GM23338 (cell line): Measurements from ENCODE around the gene FBXW7. TPM values are rescaled to one million over a fixed set of nuclear protein-coding genes. Genes with fewer than 3 reads are reported as not detected.

ENCODE experiments used
- ATAC-seq: fragments of 200-7000 bp; cut with Tn5 transposase; 3 replicates; pipeline ENCODE4 v1.9.1; 2020
- DNase-seq: peaks from one replicate; pipeline ENCODE4 v3.0.0-alpha.2; 2015; ENCODE audit warnings: low spot score
- H2AFZ ChIP-seq: fragments of 200-600 bp; sonication (generic); 2 replicates; pipeline ENCODE4 v1.8.0; 2016; ENCODE audit warnings: antibody characterized with exemption, mild to moderate bottlenecking, moderate library complexity
- H3F3A ChIP-seq: fragments of 200-600 bp; sonication (generic); replicated peaks from 2 replicates; pipeline ENCODE4 v1.8.0; 2017; ENCODE audit warnings: antibody characterized with exemption, mixed run types, low read depth
- H3K27ac ChIP-seq: fragments of 200-600 bp; sonication (generic); 2 replicates; pipeline ENCODE4 v1.6.1; 2016; ENCODE audit warnings: low read depth
- H3K27me3 ChIP-seq: fragments of 200-600 bp; sonication (generic); 2 replicates; pipeline ENCODE4 v1.8.0; 2016; ENCODE audit warnings: mild to moderate bottlenecking, mixed run types, moderate library complexity; ENCODE audit not compliant: insufficient read depth
- H3K36me3 ChIP-seq: fragments of 200-600 bp; sonication (generic); 2 replicates; pipeline ENCODE4 v1.8.0; 2016; ENCODE audit warnings: mild to moderate bottlenecking; ENCODE audit not compliant: insufficient read depth
- H3K4me1 ChIP-seq: fragments of 200-600 bp; sonication (generic); 2 replicates; pipeline ENCODE4 v1.8.0; 2016; ENCODE audit warnings: mild to moderate bottlenecking, moderate library complexity; ENCODE audit not compliant: insufficient read depth
- H3K4me2 ChIP-seq: fragments of 200-600 bp; sonication (generic); 2 replicates; pipeline ENCODE4 v1.7.1; 2017; ENCODE audit warnings: mixed run types
- H3K4me3 ChIP-seq: fragments of 200-600 bp; sonication (generic); 2 replicates; pipeline ENCODE4 v1.6.1; 2016; ENCODE audit warnings: mixed run types
- H3K79me2 ChIP-seq: fragments of 200-600 bp; sonication (generic); replicated peaks from 2 replicates; pipeline ENCODE4 v1.8.0; 2017; ENCODE audit warnings: mild to moderate bottlenecking; ENCODE audit not compliant: insufficient read depth
- H3K9me2 ChIP-seq: fragments of 200-600 bp; sonication (generic); 2 replicates; pipeline ENCODE4 v1.8.0; 2017; ENCODE audit not compliant: insufficient read depth
- H4K20me1 ChIP-seq: fragments of 200-600 bp; sonication (generic); replicated peaks from 2 replicates; pipeline ENCODE4 v1.8.0; 2017; ENCODE audit warnings: mild to moderate bottlenecking; ENCODE audit not compliant: insufficient read depth
- H3K27ac Mint-ChIP-seq: 2 replicates; pipeline ENCODE4 v1.8.0; 2020; ENCODE audit warnings: inconsistent platforms, mild to moderate bottlenecking, moderate library complexity, mixed read lengths
- H3K27me3 Mint-ChIP-seq: 3 replicates; pipeline ENCODE4 v1.8.0; 2022; ENCODE audit warnings: low read depth, mild to moderate bottlenecking, moderate library complexity, mixed read lengths, inconsistent platforms; ENCODE audit not compliant: insufficient read depth, poor library complexity
- H3K36me3 Mint-ChIP-seq: 3 replicates; pipeline ENCODE4 v1.8.0; 2021; ENCODE audit warnings: low read depth, mild to moderate bottlenecking, inconsistent platforms, moderate library complexity, mixed read lengths
- H3K4me1 Mint-ChIP-seq: 3 replicates; pipeline ENCODE4 v1.8.0; 2020; ENCODE audit warnings: mild to moderate bottlenecking, inconsistent platforms, mixed read lengths
- H3K4me3 Mint-ChIP-seq: 3 replicates; pipeline ENCODE4 v1.8.0; 2021; ENCODE audit warnings: moderate library complexity, mild to moderate bottlenecking, inconsistent platforms, mixed read lengths
- H3K9me3 Mint-ChIP-seq: 3 replicates; pipeline ENCODE4 v1.8.0; 2020; ENCODE audit warnings: moderate library complexity, mild to moderate bottlenecking, inconsistent platforms, mixed read lengths
- CREB1 ChIP-seq: fragments of 250-450 bp; sonication (Bioruptor Pico); IDR thresholded peaks from 2 replicates; pipeline ENCODE4 v1.5.0; 2020; ENCODE audit warnings: low read depth, mild to moderate bottlenecking, moderate library complexity
- CTCF ChIP-seq, 2 experiments: fragments of 200-600 bp in 1 of 2; sonication (generic) in 1 of 2; conservative IDR thresholded peaks; 2 replicates each; pipeline versions ENCODE4 v1.5.1 to v1.6.1; 2016 to 2017; ENCODE audit warnings: antibody characterized with exemption in 2 of 2, low read depth in 2 of 2, mild to moderate bottlenecking in 2 of 2, moderate library complexity in 1 of 2
- ETS1 ChIP-seq: IDR thresholded peaks from 2 replicates; pipeline ENCODE4 v1.6.1; 2016; ENCODE audit warnings: antibody characterized with exemption
- EZH2 ChIP-seq: fragments of 200-600 bp; sonication (generic); IDR thresholded peaks from one replicate; pipeline ENCODE4 v1.8.0; 2017; ENCODE audit warnings: antibody characterized with exemption, mild to moderate bottlenecking, low read depth; ENCODE audit not compliant: unreplicated experiment
- NANOG ChIP-seq: IDR thresholded peaks from 2 replicates; pipeline ENCODE4 v1.6.1; 2016; ENCODE audit warnings: antibody characterized with exemption, borderline replicate concordance
- POLR2AphosphoS5 ChIP-seq: IDR thresholded peaks from 2 replicates; pipeline ENCODE4 v1.6.1; 2016; ENCODE audit warnings: antibody characterized with exemption, low read depth
- STAT1 ChIP-seq: IDR thresholded peaks from one replicate; pipeline ENCODE4 v1.6.1; 2016; ENCODE audit warnings: antibody characterized with exemption; ENCODE audit not compliant: unreplicated experiment
- ZNF114 ChIP-seq: fragments of 250-450 bp; sonication (Bioruptor Pico); IDR thresholded peaks from 2 replicates; pipeline ENCODE4 v1.5.0; 2020; ENCODE audit warnings: mild to moderate bottlenecking, moderate library complexity
- ZNF331 ChIP-seq: fragments of 250-450 bp; sonication (Bioruptor Pico); IDR thresholded peaks from 2 replicates; pipeline ENCODE4 v1.5.0; 2020; ENCODE audit warnings: low read depth, mild to moderate bottlenecking, moderate library complexity
- ZNF462 ChIP-seq: fragments of 250-450 bp; sonication (Bioruptor Pico); IDR thresholded peaks from 2 replicates; pipeline ENCODE4 v1.5.0; 2020; ENCODE audit warnings: mild to moderate bottlenecking, moderate library complexity
- polyA plus RNA-seq: library from polyadenylated mRNA; unstranded; fragments of >200 nt; fragmentation: Nextera tagmentation; extraction: Ambion mirVana; gene quantifications from 2 replicates; pipeline ENCODE4 v1.2.1, GENCODE V29; 2016
- total RNA-seq: library from RNA; depleted of rRNA; stranded (reverse); fragments of >200 nt; shearing (Covaris generic); gene quantifications from 2 replicates; pipeline ENCODE4 v1.2.3, GENCODE V29; 2014

Gene FBXW7
- total and polyA plus RNA-seq, 2 experiments from 2014 or later: 25.8 to 34.7 TPM

GRCh38 chr4:152482211-152482610, 53.7 kb downstream of the FBXW7 start:
- ATAC-seq (no peak), DNase-seq (no peak)
- Mint-ChIP-seq H3K27ac (no peak overlapping the region), H3K9me3 (peaks cover 2% of the 10 kb centered on the region; the same call in 2 of the 3 replicates), H3K4me3 (no peak overlapping the region), H3K36me3 (peaks cover 15% of the 10 kb centered on the region), H3K27me3 (no peaks in the 10 kb centered on the region), H3K4me1 (peaks cover 9% of the 10 kb centered on the region; the same call in 2 of the 3 replicates)
- TF ChIP-seq POLR2AphosphoS5: no peak
- no peak for TF ChIP-seq CTCF (conservative IDR thresholded peaks at IDR 0.05; ENCODE audit: low read depth in 2 of 2)
- TF ChIP-seq ZNF114 (CRISPR knock-in tag): no peak
- Histone ChIP-seq H3K79me2 (peaks cover 73% of the 10 kb centered on the region), H3K9me2 (no peaks in the 10 kb centered on the region), H3K4me1 (no peaks in the 10 kb centered on the region), H4K20me1 (no peaks in the 10 kb centered on the region), H3K36me3 (no peaks in the 10 kb centered on the region), H3K27me3 (no peaks in the 10 kb centered on the region), H3K4me2 (no peak overlapping the region), H3K4me3 (no peak overlapping the region), H3K27ac (no peak overlapping the region), H2AFZ (no peak overlapping the region), H3F3A (no peaks in the 10 kb centered on the region)

- no peaks in the 10 kb centered on the region for H3K27me3 Mint-ChIP-seq
- H3K4me3 Mint-ChIP-seq: no peak overlapping the region
- Histone ChIP-seq H2AFZ (no peak overlapping the region), H3K4me1 (no peaks in the 10 kb centered on the region), H3K4me2 (no peak overlapping the region), H3K27ac (no peak overlapping the region), H3K4me3 (no peak overlapping the region), H4K20me1 (no peaks in the 10 kb centered on the region), H3K79me2 (peaks cover 75% of the 10 kb centered on the region), H3K27me3 (no peaks in the 10 kb centered on the region), H3K36me3 (no peaks in the 10 kb centered on the region), H3K9me2 (no peaks in the 10 kb centered on the region), H3F3A (no peaks in the 10 kb centered on the region)
- DNase-seq: no peak
- H3K27ac Mint-ChIP-seq: no peak overlapping the region; the same call in 1 of the 2 replicates
- H3K36me3 Mint-ChIP-seq: peaks cover 15% of the 10 kb centered on the region
- H3K9me3 Mint-ChIP-seq: peaks cover 2% of the 10 kb centered on the region; the same call in 2 of the 3 replicates
- peaks cover 10% of the 10 kb centered on the region; the same call in 2 of the 3 replicates for H3K4me1 Mint-ChIP-seq
- ATAC-seq: no peak
- no peak for TF ChIP-seq POLR2AphosphoS5
- TF ChIP-seq NANOG: no peak
- TF ChIP-seq EZH2: no peak
- TF ChIP-seq CREB1 (CRISPR knock-in tag): no peak
- no peak for TF ChIP-seq ETS1
- TF ChIP-seq CTCF (conservative IDR thresholded peaks at IDR 0.05; ENCODE audit: low read depth in 2 of 2): no peak
- TF ChIP-seq ZNF331: no peak
- no peak for TF ChIP-seq STAT1
- TF ChIP-seq ZNF114 (CRISPR knock-in tag): no peak
- TF ChIP-seq ZNF462 (CRISPR knock-in tag): no peak
Observed at GRCh38 chr4:152480901-152481300, 55.0 kb downstream of the FBXW7 start.
